ENCODE data around the gene CTIF. TPM values are rescaled to one million over a fixed set of nuclear protein-coding genes. Genes with fewer than 3 reads are reported as not detected.
A peak's percentile ranks its signal among the peaks of the same experiment; 100 is the strongest.

CTIF gene
- total and polyA plus RNA-seq, 2 experiments from 2014 or later: 22.1 to 27.9 TPM

- TF ChIP-seq EZH2phosphoT487 (IDR thresholded peaks at IDR 0.05; ENCODE audit: low read depth, severe bottlenecking, unreplicated experiment) (no peak), EZH2 (IDR thresholded peaks at IDR 0.05; ENCODE audit: borderline replicate concordance) (no peak)
- TF ChIP-seq, protein P1, sequence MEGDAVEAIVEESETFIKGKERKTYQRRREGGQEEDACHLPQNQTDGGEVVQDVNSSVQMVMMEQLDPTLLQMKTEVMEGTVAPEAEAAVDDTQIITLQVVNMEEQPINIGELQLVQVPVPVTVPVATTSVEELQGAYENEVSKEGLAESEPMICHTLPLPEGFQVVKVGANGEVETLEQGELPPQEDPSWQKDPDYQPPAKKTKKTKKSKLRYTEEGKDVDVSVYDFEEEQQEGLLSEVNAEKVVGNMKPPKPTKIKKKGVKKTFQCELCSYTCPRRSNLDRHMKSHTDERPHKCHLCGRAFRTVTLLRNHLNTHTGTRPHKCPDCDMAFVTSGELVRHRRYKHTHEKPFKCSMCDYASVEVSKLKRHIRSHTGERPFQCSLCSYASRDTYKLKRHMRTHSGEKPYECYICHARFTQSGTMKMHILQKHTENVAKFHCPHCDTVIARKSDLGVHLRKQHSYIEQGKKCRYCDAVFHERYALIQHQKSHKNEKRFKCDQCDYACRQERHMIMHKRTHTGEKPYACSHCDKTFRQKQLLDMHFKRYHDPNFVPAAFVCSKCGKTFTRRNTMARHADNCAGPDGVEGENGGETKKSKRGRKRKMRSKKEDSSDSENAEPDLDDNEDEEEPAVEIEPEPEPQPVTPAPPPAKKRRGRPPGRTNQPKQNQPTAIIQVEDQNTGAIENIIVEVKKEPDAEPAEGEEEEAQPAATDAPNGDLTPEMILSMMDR (IDR thresholded peaks at IDR 0.05; ENCODE audit: poor library complexity): no peak
- Histone ChIP-seq H3K4me2 (no peak overlapping the region), H2AFZ (no peak overlapping the region), H3K27ac (peak overlapping the region; percentile 21), H3K4me1 (ENCODE audit: insufficient read depth) (peaks cover 8% of the 10 kb centered on the region), H3K9me3 (ENCODE audit: low read depth) (no peaks in the 10 kb centered on the region), H4K20me1 (ENCODE audit: insufficient read depth, poor library complexity, severe bottlenecking) (peaks cover 18% of the 10 kb centered on the region), H3K36me3 (replicated peaks; ENCODE audit: insufficient read depth, low read depth) (no peaks in the 10 kb centered on the region), H3K9me2 (replicated peaks; ENCODE audit: insufficient read depth) (no peaks in the 10 kb centered on the region), H3K27me3 (no peaks in the 10 kb centered on the region), H3K79me2 (peaks cover 90% of the 10 kb centered on the region), H3K4me3 (no peak overlapping the region)
- no peak for DNase-seq (ENCODE audit: low spot score)
- WGBS (ENCODE audit: low lambda C conversion rate, missing lambda C conversion rate): 85% methylated on average over 4 of the region's 4 CpGs
Observed at GRCh38 chr18:48581206-48581605, 42.4 kb downstream of the CTIF start.

- H4K20me1 ChIP-seq (ENCODE audit: insufficient read depth, poor library complexity, severe bottlenecking): peaks cover 21% of the 10 kb centered on the region
- H3K36me3 ChIP-seq (replicated peaks; ENCODE audit: insufficient read depth, low read depth): no peaks in the 10 kb centered on the region
- H3K4me2 ChIP-seq: no peak overlapping the region
- no peaks in the 10 kb centered on the region for H3K9me3 ChIP-seq (ENCODE audit: low read depth)
- peaks cover 8% of the 10 kb centered on the region for H3K4me1 ChIP-seq (ENCODE audit: insufficient read depth)
- no peak for DNase-seq (ENCODE audit: low spot score)
- 89% methylated on average over 8 of the region's 8 CpGs for WGBS (ENCODE audit: low lambda C conversion rate, missing lambda C conversion rate)
- H3K79me2 ChIP-seq: peaks cover 92% of the 10 kb centered on the region
- no peaks in the 10 kb centered on the region for H3K27me3 ChIP-seq
- no peaks in the 10 kb centered on the region for H3K9me2 ChIP-seq (replicated peaks; ENCODE audit: insufficient read depth)
- no peak overlapping the region for H2AFZ ChIP-seq
- no peak overlapping the region for H3K4me3 ChIP-seq
- TF ChIP-seq, protein P1 (IDR thresholded peaks at IDR 0.05; ENCODE audit: poor library complexity): no peak
- no peak for TF ChIP-seq EZH2 (IDR thresholded peaks at IDR 0.05; ENCODE audit: borderline replicate concordance)
- TF ChIP-seq EZH2phosphoT487 (IDR thresholded peaks at IDR 0.05; ENCODE audit: low read depth, severe bottlenecking, unreplicated experiment): no peak
- H3K27ac ChIP-seq: no peak overlapping the region
Observed at GRCh38 chr18:48581941-48582340, 43.1 kb downstream of the CTIF start.

DNA sequence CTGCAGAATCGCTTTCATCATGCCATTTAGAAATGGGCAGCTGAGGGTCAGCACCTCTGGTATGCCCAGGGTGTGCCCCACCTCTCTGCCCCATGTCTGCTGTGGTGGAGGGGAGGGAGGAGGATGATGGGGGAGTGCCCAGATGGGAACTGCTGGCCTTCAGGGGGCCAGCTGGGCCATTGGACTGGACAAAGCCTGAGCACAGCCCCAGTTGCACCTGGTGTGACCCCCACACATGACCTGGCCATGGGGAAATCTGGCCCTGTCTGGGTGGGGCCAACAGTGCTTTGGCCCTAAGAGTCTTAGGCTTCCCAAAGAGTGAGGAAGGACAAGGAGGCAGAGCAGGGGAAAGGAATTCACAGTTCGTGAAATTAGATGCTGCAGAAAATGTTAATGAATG is 44.1 kb downstream of the CTIF start:
- Histone ChIP-seq H3K36me3 (replicated peaks; ENCODE audit: insufficient read depth, low read depth) (no peaks in the 10 kb centered on the region), H3K27ac (no peak overlapping the region), H3K27me3 (no peaks in the 10 kb centered on the region), H4K20me1 (ENCODE audit: insufficient read depth, poor library complexity, severe bottlenecking) (peaks cover 24% of the 10 kb centered on the region), H3K9me3 (ENCODE audit: low read depth) (no peaks in the 10 kb centered on the region), H3K4me3 (no peak overlapping the region), H2AFZ (no peak overlapping the region), H3K4me2 (no peak overlapping the region), H3K9me2 (replicated peaks; ENCODE audit: insufficient read depth) (no peaks in the 10 kb centered on the region), H3K4me1 (ENCODE audit: insufficient read depth) (peaks cover 8% of the 10 kb centered on the region), H3K79me2 (peaks cover 93% of the 10 kb centered on the region)
- WGBS (ENCODE audit: low lambda C conversion rate, missing lambda C conversion rate): 100% methylated on average over 2 of the region's 2 CpGs
- no peak for TF ChIP-seq EZH2phosphoT487 (IDR thresholded peaks at IDR 0.05; ENCODE audit: low read depth, severe bottlenecking, unreplicated experiment)
- TF ChIP-seq, protein P1 (IDR thresholded peaks at IDR 0.05; ENCODE audit: poor library complexity): no peak
- TF ChIP-seq EZH2 (IDR thresholded peaks at IDR 0.05; ENCODE audit: borderline replicate concordance): no peak
- no peak for DNase-seq (ENCODE audit: low spot score)

- H3K9me3 ChIP-seq (ENCODE audit: low read depth): no peaks in the 10 kb centered on the region
- TF ChIP-seq, protein P1 (IDR thresholded peaks at IDR 0.05; ENCODE audit: poor library complexity): no peak
- TF ChIP-seq EZH2phosphoT487 (IDR thresholded peaks at IDR 0.05; ENCODE audit: low read depth, severe bottlenecking, unreplicated experiment) (no peak), EZH2 (IDR thresholded peaks at IDR 0.05; ENCODE audit: borderline replicate concordance) (no peak)
- WGBS (ENCODE audit: low lambda C conversion rate, missing lambda C conversion rate): 92% methylated on average over 5 of the region's 5 CpGs
- H3K4me1 ChIP-seq (ENCODE audit: insufficient read depth): peaks cover 8% of the 10 kb centered on the region
- H3K9me2 ChIP-seq (replicated peaks; ENCODE audit: insufficient read depth): no peaks in the 10 kb centered on the region
- H3K79me2 ChIP-seq: peaks cover 91% of the 10 kb centered on the region
- no peaks in the 10 kb centered on the region for H3K36me3 ChIP-seq (replicated peaks; ENCODE audit: insufficient read depth, low read depth)
- no peak overlapping the region for H2AFZ ChIP-seq
- no peak overlapping the region for H3K4me2 ChIP-seq
- H3K27me3 ChIP-seq: no peaks in the 10 kb centered on the region
- no peak overlapping the region for H3K27ac ChIP-seq
- peaks cover 29% of the 10 kb centered on the region for H4K20me1 ChIP-seq (ENCODE audit: insufficient read depth, poor library complexity, severe bottlenecking)
- no peak for DNase-seq (ENCODE audit: low spot score)
- no peak overlapping the region for H3K4me3 ChIP-seq
Observed at GRCh38 chr18:48583573-48583972, 44.7 kb downstream of the CTIF start.

All from hepatocyte (in vitro differentiated cells).